Activated T-helper 17 cell treated with anti-CD3 and anti-CD28 coated beads, Interleukin-2, amount 50 U/mL, for 72 hours (primary cell): Measurements from ENCODE around the gene FBXW8. TPM values are rescaled to one million over a fixed set of nuclear protein-coding genes. Genes with fewer than 3 reads are reported as not detected.

ENCODE experiments used
- ATAC-seq: fragments of 150-1000 bp; cut with Tn5 transposase; replicated peaks from 2 replicates; pipeline ENCODE4 v1.10.0; 2021; ENCODE audit warnings: mild to moderate bottlenecking, moderate library complexity
- H3K27ac Mint-ChIP-seq: one replicate; pipeline ENCODE4 v1.8.0; 2022; ENCODE audit warnings: mixed read lengths
- H3K27me3 Mint-ChIP-seq: one replicate; pipeline ENCODE4 v1.8.0; 2022; ENCODE audit warnings: mixed read lengths
- H3K36me3 Mint-ChIP-seq: one replicate; pipeline ENCODE4 v1.8.0; 2022; ENCODE audit warnings: low read depth, mild to moderate bottlenecking, mixed read lengths
- H3K4me1 Mint-ChIP-seq: one replicate; pipeline ENCODE4 v1.8.0; 2022; ENCODE audit warnings: mixed read lengths
- H3K4me3 Mint-ChIP-seq: one replicate; pipeline ENCODE4 v1.8.0; 2022; ENCODE audit warnings: mild to moderate bottlenecking, mixed read lengths
- H3K9me3 Mint-ChIP-seq: one replicate; pipeline ENCODE4 v1.8.0; 2022; ENCODE audit warnings: mixed read lengths
- total RNA-seq, 2 donors: library from RNA; stranded (reverse); gene quantifications; one replicate each; pipeline ENCODE4 v1.2.3, GENCODE V29; 2022

The FBXW8 gene
- total RNA-seq, 2 donors from 2014 or later, result 2.4 to 8.8 TPM

DNA sequence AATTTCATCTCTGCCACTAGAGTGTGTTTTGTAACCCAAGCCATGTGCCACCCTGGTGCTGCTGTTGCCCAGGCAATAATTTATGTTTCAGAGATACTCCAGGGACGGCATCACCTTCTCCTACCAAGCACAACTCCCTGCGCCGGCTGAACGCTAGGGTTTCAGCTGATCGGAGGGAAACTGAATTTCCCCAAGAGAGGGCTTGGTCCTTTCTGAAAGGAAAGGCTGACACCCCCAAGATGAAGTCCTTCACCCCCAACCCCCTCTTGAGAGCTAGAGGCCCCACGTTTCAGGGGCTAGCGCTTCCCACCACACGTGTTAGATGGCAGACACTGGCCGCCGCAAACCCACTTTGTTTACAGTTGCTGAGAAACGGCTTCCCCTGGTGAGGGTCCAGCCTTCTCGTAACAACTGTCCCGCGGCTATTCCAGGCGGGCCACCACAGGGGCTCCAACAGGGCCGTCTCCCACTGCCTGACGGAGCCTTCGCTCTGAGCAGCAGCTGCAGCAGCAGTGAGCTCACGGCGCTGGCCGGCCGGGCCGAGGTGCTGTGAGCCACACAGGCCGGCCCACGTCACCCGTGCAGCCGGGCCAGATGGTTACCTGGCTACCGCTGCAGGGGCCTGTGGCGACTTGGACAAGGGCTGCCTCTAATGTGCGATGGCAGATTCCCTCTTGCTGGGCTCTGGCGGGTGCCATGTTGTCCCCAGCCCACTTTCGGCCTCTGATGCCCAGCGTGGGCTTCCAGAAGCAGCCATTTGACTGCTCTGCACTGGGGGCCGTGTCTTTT is 122.0 kb downstream of the FBXW8 start:
- H3K27ac Mint-ChIP-seq, result no peak overlapping the region
- H3K4me1 Mint-ChIP-seq, result no peaks in the 10 kb centered on the region
- H3K27me3 Mint-ChIP-seq, result no peaks in the 10 kb centered on the region

DNA sequence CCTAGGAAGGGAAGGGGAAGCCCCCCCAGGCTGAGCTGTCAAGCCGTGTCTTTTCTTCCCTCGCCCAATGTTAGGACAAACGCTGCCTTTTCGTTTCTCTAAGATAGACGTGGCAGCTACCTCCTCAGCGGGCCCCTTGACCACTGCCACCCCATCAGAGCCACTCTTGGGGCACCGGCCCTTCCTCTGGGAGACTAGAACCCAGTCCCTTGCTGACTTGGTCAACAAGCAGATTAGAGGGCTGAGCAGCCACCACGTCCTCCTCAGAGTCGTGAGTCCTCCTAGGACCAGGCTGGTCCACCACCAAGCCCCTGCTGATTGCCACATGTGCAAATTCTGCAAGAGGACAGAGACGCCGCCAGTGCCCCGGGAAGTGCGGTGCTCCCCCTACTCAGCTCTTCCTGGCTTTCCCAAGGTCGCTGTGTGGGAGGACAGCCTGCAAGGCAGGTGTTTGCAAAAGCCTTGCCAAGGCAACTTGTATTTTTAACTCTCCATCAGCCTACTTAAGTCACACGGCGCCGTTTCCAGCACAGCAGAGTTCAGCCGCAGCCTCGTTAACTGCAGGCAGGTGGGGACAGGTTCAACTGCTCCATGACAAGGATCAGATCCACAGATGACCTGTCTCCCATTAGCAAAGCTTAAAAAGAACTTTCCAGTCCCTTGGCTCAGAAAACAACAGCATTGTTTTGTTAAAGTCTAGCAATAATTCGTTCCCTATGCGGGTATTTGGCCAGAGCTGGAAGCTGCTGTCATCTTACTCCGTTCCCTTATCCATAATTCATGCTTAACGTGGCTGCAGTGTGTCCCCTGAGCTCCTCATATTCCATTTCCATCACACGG is 122.9 kb downstream of the FBXW8 start:
- peaks cover 7% of the 10 kb centered on the region for H3K36me3 Mint-ChIP-seq
- H3K9me3 Mint-ChIP-seq, result no peaks in the 10 kb centered on the region
- H3K27me3 Mint-ChIP-seq, result no peaks in the 10 kb centered on the region
- H3K4me1 Mint-ChIP-seq, result no peaks in the 10 kb centered on the region
- no peak for ATAC-seq
- H3K4me3 Mint-ChIP-seq, result no peak overlapping the region
- H3K27ac Mint-ChIP-seq, result no peak overlapping the region

More for the DNA sequence above, 122.0 kb downstream of the FBXW8 start:
- Mint-ChIP-seq H3K4me3 (no peak overlapping the region), H3K9me3 (no peaks in the 10 kb centered on the region), H3K36me3 (peaks cover 12% of the 10 kb centered on the region)
- no peak for ATAC-seq

DNA sequence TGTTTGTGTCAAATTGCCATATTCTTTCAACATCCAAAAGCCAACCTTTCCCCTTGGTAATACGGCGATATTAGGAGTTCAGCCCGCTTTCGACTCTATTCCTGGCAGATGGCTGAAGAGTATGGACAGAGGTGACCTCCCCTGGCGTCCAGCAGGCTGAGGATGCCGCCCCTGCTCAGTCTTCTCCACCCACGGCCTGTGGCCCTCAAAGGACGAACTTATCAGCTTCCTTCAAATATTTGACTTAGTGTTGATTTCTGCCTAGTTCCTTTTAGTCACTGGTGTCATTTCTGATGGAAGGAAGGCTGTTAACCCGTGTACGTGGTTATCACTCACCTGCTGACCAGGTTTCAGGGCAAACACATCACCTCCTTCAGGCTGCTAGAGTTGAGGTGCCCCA is 123.5 kb downstream of the FBXW8 start:
- Mint-ChIP-seq H3K27me3 (no peaks in the 10 kb centered on the region), H3K36me3 (peaks cover under 1% of the 10 kb centered on the region)

GRCh38 chr12:117034701-117035151 is 124.0 kb downstream of the FBXW8 start:
- Mint-ChIP-seq H3K4me1 (no peaks in the 10 kb centered on the region), H3K9me3 (no peaks in the 10 kb centered on the region), H3K36me3 (no peaks in the 10 kb centered on the region), H3K4me3 (no peak overlapping the region), H3K27me3 (no peaks in the 10 kb centered on the region), H3K27ac (no peak overlapping the region)
- ATAC-seq, result no peak

More for the DNA sequence above, 123.5 kb downstream of the FBXW8 start:
- no peak overlapping the region for H3K4me3 Mint-ChIP-seq
- H3K4me1 Mint-ChIP-seq, result no peaks in the 10 kb centered on the region
- H3K27ac Mint-ChIP-seq, result no peak overlapping the region
- no peaks in the 10 kb centered on the region for H3K9me3 Mint-ChIP-seq
- ATAC-seq, result no peak

DNA sequence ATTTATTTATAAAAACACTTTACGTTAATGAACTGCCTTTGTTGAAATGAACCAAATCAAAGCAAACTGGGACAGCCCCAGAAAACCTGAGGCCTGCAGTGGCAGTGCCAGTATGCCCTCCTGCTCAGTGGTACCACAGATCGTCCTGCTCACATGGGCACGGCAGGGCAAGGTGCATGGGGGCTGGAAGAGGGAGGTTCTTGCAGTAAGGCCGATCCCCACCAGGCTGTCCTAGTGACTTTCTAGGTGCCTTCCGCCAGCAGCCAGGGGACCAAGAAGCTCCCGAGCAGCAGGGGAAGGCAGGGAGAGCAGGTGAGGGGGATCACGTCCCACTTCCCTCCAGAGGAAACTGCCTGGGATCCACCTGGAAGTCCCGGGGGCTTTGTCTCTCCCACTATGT is 124.5 kb downstream of the FBXW8 start:
- H3K36me3 Mint-ChIP-seq, result no peaks in the 10 kb centered on the region
- no peak overlapping the region for H3K27ac Mint-ChIP-seq
- H3K4me1 Mint-ChIP-seq, result no peaks in the 10 kb centered on the region
- no peak overlapping the region for H3K4me3 Mint-ChIP-seq
- H3K9me3 Mint-ChIP-seq, result no peaks in the 10 kb centered on the region
- no peaks in the 10 kb centered on the region for H3K27me3 Mint-ChIP-seq
- no peak for ATAC-seq

DNA sequence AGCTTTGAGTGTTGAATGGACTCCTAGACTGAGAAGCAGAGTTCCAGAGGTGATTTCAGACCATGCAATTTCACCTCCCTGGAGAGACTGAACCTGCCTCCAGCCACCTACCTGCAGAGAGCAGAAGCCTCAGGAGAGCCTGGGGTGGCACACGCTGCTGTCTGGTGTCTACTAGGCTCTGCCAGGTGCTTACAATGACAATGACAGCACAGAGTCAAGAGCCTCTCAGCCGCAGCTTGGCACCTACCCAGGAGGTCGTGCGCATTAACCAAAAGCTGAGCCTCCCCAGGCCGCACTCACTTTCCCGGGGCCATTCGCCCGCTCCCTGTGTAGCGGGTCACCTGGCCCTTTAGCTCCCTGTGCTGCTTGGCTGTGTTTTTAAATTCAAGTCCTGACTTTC is 125.3 kb downstream of the FBXW8 start:
- no peaks in the 10 kb centered on the region for H3K36me3 Mint-ChIP-seq
- H3K27me3 Mint-ChIP-seq, result no peaks in the 10 kb centered on the region
- no peak overlapping the region for H3K4me3 Mint-ChIP-seq
- ATAC-seq, result no peak
- H3K4me1 Mint-ChIP-seq, result no peaks in the 10 kb centered on the region
- H3K9me3 Mint-ChIP-seq, result no peaks in the 10 kb centered on the region
- H3K27ac Mint-ChIP-seq, result no peak overlapping the region

DNA sequence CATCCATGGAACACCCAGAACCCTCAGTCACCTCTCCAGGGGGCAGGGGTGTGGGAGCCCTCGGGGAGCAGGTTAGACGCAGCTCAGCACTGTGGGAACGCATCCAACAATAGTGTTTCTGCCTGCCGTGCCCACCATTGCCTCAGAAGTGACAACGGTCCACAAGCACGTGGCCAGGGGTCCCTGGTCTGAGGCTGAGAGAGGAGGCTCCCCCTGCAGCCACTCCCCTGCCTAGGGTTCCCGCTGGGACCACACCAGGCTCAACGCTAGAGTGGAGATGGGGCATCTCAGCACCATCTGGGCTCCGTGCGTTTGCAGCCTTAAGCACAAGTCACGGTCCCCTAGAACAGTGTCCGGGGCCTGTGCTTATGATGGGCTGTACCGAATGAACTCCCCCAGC is 125.8 kb downstream of the FBXW8 start:
- Mint-ChIP-seq H3K36me3 (no peaks in the 10 kb centered on the region), H3K4me1 (no peaks in the 10 kb centered on the region), H3K27me3 (no peaks in the 10 kb centered on the region), H3K9me3 (no peaks in the 10 kb centered on the region), H3K27ac (no peak overlapping the region), H3K4me3 (no peak overlapping the region)
- no peak for ATAC-seq

GRCh38 chr12:117037289-117038022 is 126.7 kb downstream of the FBXW8 start:
- Mint-ChIP-seq H3K9me3 (no peaks in the 10 kb centered on the region), H3K36me3 (no peaks in the 10 kb centered on the region), H3K4me3 (no peak overlapping the region), H3K27me3 (no peaks in the 10 kb centered on the region), H3K27ac (no peak overlapping the region), H3K4me1 (no peaks in the 10 kb centered on the region)
- ATAC-seq, result no peak

DNA sequence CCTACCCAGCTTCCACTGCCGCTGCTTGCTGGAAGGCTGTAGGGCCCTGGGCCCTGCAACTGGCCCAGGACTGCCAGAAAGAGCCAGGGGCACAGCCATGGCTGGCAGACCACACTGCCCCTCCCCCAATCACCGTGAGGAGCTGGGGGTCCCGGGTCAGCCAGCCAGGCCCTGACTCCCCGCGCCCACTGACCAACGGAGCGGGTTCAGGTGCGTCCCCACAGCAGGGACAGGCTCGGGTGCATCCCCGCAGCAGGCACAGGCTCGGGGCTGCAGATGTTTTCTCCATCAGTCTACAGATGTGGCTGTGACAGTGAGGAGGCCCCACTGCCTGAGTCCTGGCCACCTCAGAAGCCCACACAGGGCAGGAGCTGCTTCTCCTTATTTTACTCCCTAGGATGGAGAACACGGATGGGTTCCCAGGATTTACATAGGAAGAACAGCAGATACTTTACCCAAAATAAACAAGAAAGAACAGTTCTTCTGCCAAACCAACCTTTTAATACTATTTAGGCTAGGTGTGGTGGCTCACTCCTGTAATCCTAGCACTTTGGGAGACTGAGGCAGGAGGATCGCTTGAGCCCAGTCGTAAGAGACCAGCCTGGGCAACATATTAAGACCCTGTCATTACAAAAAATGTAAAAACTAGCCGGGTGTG is 127.4 kb downstream of the FBXW8 start:
- no peak overlapping the region for H3K27ac Mint-ChIP-seq
- H3K36me3 Mint-ChIP-seq, result no peaks in the 10 kb centered on the region
- no peaks in the 10 kb centered on the region for H3K27me3 Mint-ChIP-seq
- H3K4me1 Mint-ChIP-seq, result no peaks in the 10 kb centered on the region
- H3K4me3 Mint-ChIP-seq, result no peak overlapping the region
- no peaks in the 10 kb centered on the region for H3K9me3 Mint-ChIP-seq
- ATAC-seq, result no peak

- no peak for ATAC-seq
- Mint-ChIP-seq H3K27me3 (no peaks in the 10 kb centered on the region), H3K4me1 (no peaks in the 10 kb centered on the region), H3K27ac (no peak overlapping the region), H3K4me3 (no peak overlapping the region), H3K9me3 (no peaks in the 10 kb centered on the region), H3K36me3 (no peaks in the 10 kb centered on the region)
Observed at GRCh38 chr12:117038919-117039318, 128.2 kb downstream of the FBXW8 start.

DNA sequence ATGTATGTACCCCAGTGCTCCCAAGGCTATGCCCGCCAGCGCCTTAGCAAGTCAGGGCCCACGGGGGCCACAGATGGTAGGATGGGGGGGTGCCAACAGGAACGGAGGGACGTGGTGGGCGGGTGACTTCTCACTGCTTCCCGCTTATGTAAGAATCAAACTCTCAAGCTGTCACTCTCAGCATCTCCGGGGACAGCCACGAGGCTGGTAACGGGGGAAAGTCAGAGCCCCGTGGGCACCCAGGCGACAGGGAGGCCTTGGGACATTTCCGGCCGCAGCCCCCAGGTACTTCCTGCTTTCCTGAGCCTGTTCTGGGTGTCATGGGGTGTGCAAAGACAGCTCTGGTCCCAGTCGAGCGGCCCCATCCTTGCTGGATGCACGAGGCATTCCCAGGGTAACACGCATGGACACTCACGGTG is 129.2 kb downstream of the FBXW8 start:
- Mint-ChIP-seq H3K36me3 (no peaks in the 10 kb centered on the region), H3K4me1 (no peaks in the 10 kb centered on the region), H3K9me3 (no peaks in the 10 kb centered on the region), H3K4me3 (no peak overlapping the region), H3K27me3 (no peaks in the 10 kb centered on the region), H3K27ac (no peak overlapping the region)
- ATAC-seq, result no peak

DNA sequence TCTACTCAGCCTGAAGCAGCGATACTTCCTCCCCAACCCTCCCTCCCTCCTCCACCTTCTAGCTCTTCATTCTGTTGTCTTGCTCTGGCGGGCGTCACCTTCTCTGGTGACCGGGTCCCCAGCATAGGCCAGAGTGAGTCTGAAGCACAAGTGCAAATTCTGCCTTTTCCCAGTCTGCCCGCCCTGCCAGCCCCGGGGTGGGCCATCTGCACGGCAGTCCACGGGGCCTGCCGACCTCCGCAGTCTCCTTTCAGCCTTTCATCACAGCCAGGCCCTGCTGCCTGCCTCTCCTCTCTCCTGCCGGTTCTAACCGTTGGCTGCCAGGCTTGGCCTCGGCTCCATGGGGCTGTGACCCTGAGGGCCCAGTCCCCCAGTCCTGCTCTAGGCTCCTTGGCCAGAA is 129.7 kb downstream of the FBXW8 start:
- H3K4me3 Mint-ChIP-seq, result no peak overlapping the region
- H3K27ac Mint-ChIP-seq, result no peak overlapping the region
- H3K9me3 Mint-ChIP-seq, result no peaks in the 10 kb centered on the region
- no peaks in the 10 kb centered on the region for H3K36me3 Mint-ChIP-seq
- no peak for ATAC-seq
- H3K27me3 Mint-ChIP-seq, result no peaks in the 10 kb centered on the region
- no peaks in the 10 kb centered on the region for H3K4me1 Mint-ChIP-seq

- ATAC-seq, result no peak
- no peaks in the 10 kb centered on the region for H3K27me3 Mint-ChIP-seq
- no peak overlapping the region for H3K4me3 Mint-ChIP-seq
- H3K9me3 Mint-ChIP-seq, result no peaks in the 10 kb centered on the region
- H3K36me3 Mint-ChIP-seq, result no peaks in the 10 kb centered on the region
- H3K4me1 Mint-ChIP-seq, result no peaks in the 10 kb centered on the region
- H3K27ac Mint-ChIP-seq, result no peak overlapping the region
Observed at GRCh38 chr12:117041798-117042170, 131.0 kb downstream of the FBXW8 start.

- Mint-ChIP-seq H3K9me3 (no peaks in the 10 kb centered on the region), H3K4me3 (no peak overlapping the region), H3K36me3 (no peaks in the 10 kb centered on the region), H3K27ac (no peak overlapping the region), H3K4me1 (no peaks in the 10 kb centered on the region), H3K27me3 (no peaks in the 10 kb centered on the region)
- no peak for ATAC-seq
Observed at GRCh38 chr12:117042171-117042842, 131.6 kb downstream of the FBXW8 start.
